Epithelial cell of proximal tubule (primary cell): ENCODE data around the gene SSRP1. TPM values are rescaled to one million over a fixed set of nuclear protein-coding genes. Genes with fewer than 3 reads are reported as not detected.

Experiments
- DNase-seq: peaks from one replicate; pipeline ENCODE4 v3.0.0-alpha.2; 2011; ENCODE audit warnings: low read depth
- H3K4me3 ChIP-seq: 2 replicates; pipeline ENCODE4 v1.5.1; 2011; ENCODE audit warnings: low read depth, mild to moderate bottlenecking, low read length
- CTCF ChIP-seq: conservative IDR thresholded peaks from 2 replicates; pipeline ENCODE4 v1.5.1; 2012; ENCODE audit warnings: low read depth, mild to moderate bottlenecking, low read length
- total RNA-seq: library from RNA; depleted of rRNA; stranded (reverse); fragments of >200 nt; gene quantifications from 2 replicates; pipeline ENCODE4 v1.2.3, GENCODE V29; 2015

The SSRP1 gene
- total RNA-seq, 1 donor from 2014 or later: 141 TPM

DNA sequence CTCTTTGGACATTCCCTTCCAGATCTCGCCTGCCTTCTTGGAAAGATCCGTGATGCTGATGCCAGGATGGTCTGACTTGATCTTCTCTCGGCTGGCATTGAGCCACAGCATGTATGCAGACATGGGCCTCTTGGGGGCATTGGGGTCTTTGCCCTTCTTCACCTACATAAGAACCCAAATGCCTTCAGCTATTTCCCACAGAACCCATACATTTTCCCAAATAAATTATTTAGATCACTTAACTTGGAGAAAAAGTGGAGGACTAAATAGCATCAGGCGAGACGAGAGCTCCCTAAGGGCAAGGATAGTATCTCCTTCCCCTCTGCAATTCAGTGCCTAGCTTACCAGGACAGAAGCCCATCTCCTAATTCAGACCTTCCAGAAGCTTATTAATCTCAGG lies 8.0 kb downstream of the SSRP1 start:
- H3K4me3 ChIP-seq: no peak overlapping the region
- no peak for TF ChIP-seq CTCF
- DNase-seq: no peak

DNA sequence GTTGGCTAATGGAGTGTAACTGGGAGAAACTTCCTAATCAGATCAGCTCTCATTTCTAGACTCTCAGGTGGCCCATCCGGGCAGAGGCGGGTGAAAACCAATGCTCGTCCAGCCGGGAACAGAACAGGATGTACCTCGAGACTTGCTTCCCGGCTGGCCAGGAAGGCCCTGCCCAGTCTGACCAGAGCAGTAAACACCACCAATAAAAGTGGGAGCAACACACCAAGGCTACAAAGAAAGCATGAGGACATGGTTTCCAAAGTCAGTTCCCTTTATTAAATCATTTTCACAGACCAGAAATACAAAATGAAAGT lies 10.0 kb downstream of the SSRP1 start:
- no peak for TF ChIP-seq CTCF
- no peak for DNase-seq
- H3K4me3 ChIP-seq: peak overlapping the region; percentile 94

- TF ChIP-seq CTCF: no peak
- peak; percentile 83 for DNase-seq
- peak within 1 kb of the TSS; percentile 94 for H3K4me3 ChIP-seq
Observed at GRCh38 chr11:57324886-57325734, 10.6 kb downstream of the SSRP1 start, which contains the start of gene TNKS1BP1. TNKS1BP1 (minus strand) TSS chr11:57324952; CDS start chr11:57321885, 3,067 bp downstream.

DNA sequence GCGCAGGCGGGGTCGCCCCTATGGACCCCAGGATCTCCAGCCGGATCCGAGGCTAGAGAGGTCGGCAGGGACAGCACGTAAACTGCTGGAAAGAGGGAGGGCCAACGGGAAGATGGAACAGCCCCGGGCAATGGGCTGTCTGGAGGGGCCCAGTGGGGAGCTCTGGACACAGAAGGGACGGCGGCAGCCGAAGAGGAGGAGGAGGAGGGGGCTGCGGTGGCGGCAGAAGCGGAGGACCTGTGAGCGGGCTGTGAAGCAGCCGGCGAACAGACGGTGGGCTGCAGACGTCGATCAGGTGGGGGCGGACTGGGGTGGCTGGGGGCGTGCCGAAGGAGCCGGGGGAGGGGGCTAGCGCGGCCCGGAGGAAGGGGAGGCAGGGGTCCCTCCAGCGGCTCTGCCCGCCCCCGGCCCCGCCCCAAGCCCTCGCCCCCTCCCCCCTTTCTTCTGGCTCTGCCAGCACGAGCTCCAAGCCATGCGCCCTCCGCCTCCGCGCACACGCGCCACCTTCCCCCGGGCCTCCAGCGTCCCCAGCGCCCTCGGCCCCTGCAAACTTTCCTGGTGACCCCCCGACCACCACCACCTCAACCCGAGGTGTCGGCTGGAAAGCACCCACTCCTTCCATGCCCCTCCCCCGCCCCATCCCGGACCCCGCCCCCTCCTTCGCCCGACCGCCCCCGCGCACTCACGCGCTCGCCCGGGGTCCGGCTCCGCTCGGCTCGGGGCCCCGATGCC lies 11.4 kb downstream of the SSRP1 start:
- H3K4me3 ChIP-seq: peak overlapping the region; percentile 94
- DNase-seq: no peak
- no peak for TF ChIP-seq CTCF

DNA sequence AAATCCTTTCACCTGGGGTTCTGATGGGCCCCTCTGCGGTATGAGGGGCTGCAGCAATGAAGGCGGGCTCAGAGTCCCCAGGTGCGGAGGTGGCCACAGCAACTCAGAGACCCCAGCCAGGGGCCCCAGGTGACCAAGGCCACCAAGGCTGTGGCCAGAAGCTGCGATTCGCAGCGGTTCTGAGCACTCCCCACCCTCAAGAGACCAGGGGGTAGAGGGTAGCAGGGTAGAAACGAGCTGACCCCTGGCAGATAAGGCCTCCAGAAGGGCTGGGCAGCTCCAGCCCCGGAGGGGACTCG lies 11.9 kb downstream of the SSRP1 start:
- no peak for DNase-seq
- H3K4me3 ChIP-seq: peak overlapping the region; percentile 94
- no peak for TF ChIP-seq CTCF

- peak overlapping the region; percentile 94 for H3K4me3 ChIP-seq
- peak; percentile 21 for TF ChIP-seq CTCF
- DNase-seq: no peak
Observed at GRCh38 chr11:57323167-57323854, 12.4 kb downstream of the SSRP1 start.
